Measurements from ENCODE around the gene C7orf25. TPM values are rescaled to one million over a fixed set of nuclear protein-coding genes. Genes with fewer than 3 reads are reported as not detected.
"Not testable (repeated sequence)": the region's sequence is repeated elsewhere in the genome, so short reads cannot be mapped to it uniquely, and the experiment has no call there.

The C7orf25 gene
- total RNA-seq, 1 experiment from 2014 or later: 2.7 TPM

GRCh38 chr7:42886893-42887505 lies 24.9 kb downstream of the C7orf25 start:
- H3K9me3 ChIP-seq: no peaks in the 10 kb centered on the region
- TF ChIP-seq, protein P1, sequence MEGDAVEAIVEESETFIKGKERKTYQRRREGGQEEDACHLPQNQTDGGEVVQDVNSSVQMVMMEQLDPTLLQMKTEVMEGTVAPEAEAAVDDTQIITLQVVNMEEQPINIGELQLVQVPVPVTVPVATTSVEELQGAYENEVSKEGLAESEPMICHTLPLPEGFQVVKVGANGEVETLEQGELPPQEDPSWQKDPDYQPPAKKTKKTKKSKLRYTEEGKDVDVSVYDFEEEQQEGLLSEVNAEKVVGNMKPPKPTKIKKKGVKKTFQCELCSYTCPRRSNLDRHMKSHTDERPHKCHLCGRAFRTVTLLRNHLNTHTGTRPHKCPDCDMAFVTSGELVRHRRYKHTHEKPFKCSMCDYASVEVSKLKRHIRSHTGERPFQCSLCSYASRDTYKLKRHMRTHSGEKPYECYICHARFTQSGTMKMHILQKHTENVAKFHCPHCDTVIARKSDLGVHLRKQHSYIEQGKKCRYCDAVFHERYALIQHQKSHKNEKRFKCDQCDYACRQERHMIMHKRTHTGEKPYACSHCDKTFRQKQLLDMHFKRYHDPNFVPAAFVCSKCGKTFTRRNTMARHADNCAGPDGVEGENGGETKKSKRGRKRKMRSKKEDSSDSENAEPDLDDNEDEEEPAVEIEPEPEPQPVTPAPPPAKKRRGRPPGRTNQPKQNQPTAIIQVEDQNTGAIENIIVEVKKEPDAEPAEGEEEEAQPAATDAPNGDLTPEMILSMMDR (IDR thresholded peaks at IDR 0.05; ENCODE audit: insufficient read depth in 1 of 2, low read depth in 1 of 2, low read length in 1 of 2, severe bottlenecking in 1 of 2, unreplicated experiment in 1 of 2): no peak
- peaks cover 9% of the 10 kb centered on the region for H3K4me1 ChIP-seq
- Mint-ChIP-seq H3K4me3 (ENCODE audit: unreplicated experiment) (peak overlapping the region; percentile 73), H3K9me3 (ENCODE audit: unreplicated experiment) (no peaks in the 10 kb centered on the region), H3K36me3 (ENCODE audit: insufficient read depth, unreplicated experiment) (peaks cover 13% of the 10 kb centered on the region), H3K27ac (ENCODE audit: unreplicated experiment) (no peak overlapping the region), H3K4me1 (ENCODE audit: low read depth, unreplicated experiment) (peaks cover 16% of the 10 kb centered on the region), H3K27me3 (ENCODE audit: insufficient read depth, unreplicated experiment) (no peaks in the 10 kb centered on the region)
- no peak for DNase-seq
- TSS peak; percentile 20 for BruUV-seq (replicated peaks)
- CTCF ChIA-PET: interaction anchor here (0.6 kb wide), 1 partner anchor 899 kb away, joined by 4 read pairs; no protein-coding TSS in a partner anchor
- H3K36me3 ChIP-seq (ENCODE audit: control insufficient read depth, insufficient read depth, low read length): no peaks in the 10 kb centered on the region
- peak overlapping the region; percentile 84 for H3K4me3 ChIP-seq (ENCODE audit: low read depth, low read length)
- H3K27me3 ChIP-seq (replicated peaks; ENCODE audit: control insufficient read depth, insufficient read depth, low read length): no peaks in the 10 kb centered on the region
- intact Hi-C loops (cut with micrococcal nuclease; ENCODE audit: unreplicated experiment): no loop called here
- POLR2A ChIA-PET: interaction anchor here (0.6 kb wide), 1 partner anchor 47 kb away, joined by 3 read pairs; no protein-coding TSS in a partner anchor

DNA sequence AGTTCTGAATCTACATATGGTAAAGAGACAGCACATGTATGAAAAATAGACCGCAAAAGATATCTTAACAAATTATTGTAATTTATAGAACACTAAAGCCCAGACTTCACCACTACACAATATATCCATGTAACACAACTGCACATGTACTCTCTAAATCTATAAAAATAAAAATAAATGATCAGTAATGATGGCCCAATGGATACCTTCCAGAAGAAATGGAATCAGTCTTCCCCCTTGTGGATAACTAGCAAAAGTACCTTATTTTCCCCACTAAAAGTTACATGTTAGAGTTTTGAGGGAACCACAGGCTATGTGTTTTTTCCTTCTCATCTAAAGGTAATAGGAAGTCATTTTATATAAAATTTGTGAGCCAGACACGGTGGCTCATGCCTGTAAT lies 25.7 kb downstream of the C7orf25 start:
- H3K27ac Mint-ChIP-seq (ENCODE audit: unreplicated experiment): no peak overlapping the region
- no peaks in the 10 kb centered on the region for H3K9me3 Mint-ChIP-seq (ENCODE audit: unreplicated experiment)
- Histone ChIP-seq H3K36me3 (ENCODE audit: control insufficient read depth, insufficient read depth, low read length) (no peaks in the 10 kb centered on the region), H3K4me1 (peaks cover 9% of the 10 kb centered on the region), H3K9me3 (no peaks in the 10 kb centered on the region), H3K4me3 (ENCODE audit: low read depth, low read length) (no peak overlapping the region), H3K27me3 (replicated peaks; ENCODE audit: control insufficient read depth, insufficient read depth, low read length) (no peaks in the 10 kb centered on the region)
- intact Hi-C loops (cut with micrococcal nuclease; ENCODE audit: unreplicated experiment): no loop called here
- peaks cover 16% of the 10 kb centered on the region for H3K4me1 Mint-ChIP-seq (ENCODE audit: low read depth, unreplicated experiment)
- POLR2A ChIA-PET: no interaction called here
- peaks cover 13% of the 10 kb centered on the region for H3K36me3 Mint-ChIP-seq (ENCODE audit: insufficient read depth, unreplicated experiment)
- H3K4me3 Mint-ChIP-seq (ENCODE audit: unreplicated experiment): peak overlapping the region; percentile 14
- CTCF ChIA-PET: no interaction called here
- no peaks in the 10 kb centered on the region for H3K27me3 Mint-ChIP-seq (ENCODE audit: insufficient read depth, unreplicated experiment)
- TF ChIP-seq, protein P1 (IDR thresholded peaks at IDR 0.05; ENCODE audit: insufficient read depth in 1 of 2, low read depth in 1 of 2, low read length in 1 of 2, severe bottlenecking in 1 of 2, unreplicated experiment in 1 of 2): peak; percentile 36 to 39
- DNase-seq: no peak
- no TSS peak for BruUV-seq (replicated peaks)

DNA sequence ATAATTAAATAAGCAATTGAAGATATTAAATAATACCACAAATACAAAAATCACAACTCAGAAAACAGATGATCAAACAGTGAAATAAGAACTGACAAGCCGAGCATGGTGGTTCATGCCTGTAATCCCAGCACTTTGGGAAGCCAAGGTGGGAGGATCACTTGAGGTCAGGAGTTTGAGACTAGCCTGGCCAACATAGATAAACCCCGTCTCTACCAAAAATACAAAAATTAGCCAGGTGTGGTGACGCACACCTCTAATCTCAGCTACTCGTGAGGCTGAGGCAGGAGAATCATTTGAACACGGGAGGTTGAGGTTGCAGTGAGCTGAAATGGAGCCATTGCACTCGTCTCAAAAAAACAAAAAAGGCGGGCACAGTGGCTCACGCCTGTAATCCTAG lies 26.7 kb downstream of the C7orf25 start:
- DNase-seq; POLR2A ChIA-PET; H3K4me3 ChIP-seq (ENCODE audit: low read depth, low read length); H3K4me3 Mint-ChIP-seq (ENCODE audit: unreplicated experiment); BruUV-seq (replicated peaks); intact Hi-C loops (cut with micrococcal nuclease; ENCODE audit: unreplicated experiment); H3K27me3 Mint-ChIP-seq (ENCODE audit: insufficient read depth, unreplicated experiment); H3K27me3 ChIP-seq (replicated peaks; ENCODE audit: control insufficient read depth, insufficient read depth, low read length); H3K36me3 ChIP-seq (ENCODE audit: control insufficient read depth, insufficient read depth, low read length); H3K9me3 ChIP-seq; H3K9me3 Mint-ChIP-seq (ENCODE audit: unreplicated experiment); H3K4me1 ChIP-seq; CTCF ChIA-PET; H3K27ac Mint-ChIP-seq (ENCODE audit: unreplicated experiment): not testable (repeated sequence)
- Mint-ChIP-seq H3K4me1 (ENCODE audit: low read depth, unreplicated experiment) (peaks cover 16% of the 10 kb centered on the region), H3K36me3 (ENCODE audit: insufficient read depth, unreplicated experiment) (peaks cover 13% of the 10 kb centered on the region)
